CD4-positive, alpha-beta memory T cell (primary cell): ENCODE measurements around the gene TUBG2. TPM values are rescaled to one million over a fixed set of nuclear protein-coding genes. Genes with fewer than 3 reads are reported as not detected.
"Not testable (repeated sequence)": the region's sequence is repeated elsewhere in the genome, so short reads cannot be mapped to it uniquely, and the experiment has no call there.

ENCODE experiments used
- CTCF ChIA-PET: fragments of 350-600 bp; sonication (Branson Sonifier 250); formaldehyde crosslinking; loops from one replicate; lab custom pipeline; 2021; ENCODE audit warnings: inconsistent platforms; ENCODE audit not compliant: partially characterized antibody; lab: Charles Lee
- POLR2A ChIA-PET: fragments of 350-600 bp; sonication (Branson Sonifier 250); formaldehyde crosslinking; loops from one replicate; lab custom pipeline; 2021; ENCODE audit not compliant: partially characterized antibody; lab: Charles Lee
- DNase-seq, 5 donors: peaks; one replicate each; pipeline versions ENCODE4 v3.0.0 to v3.0.0-alpha.2; 2020 to 2022; ENCODE audit warnings: mixed read lengths in 1 of 5
- H3K27ac ChIP-seq: one replicate; pipeline ENCODE4 v1.7.0; 2013; ENCODE audit warnings: low read depth, low read length
- H3K27me3 ChIP-seq: 2 replicates; pipeline ENCODE4 v1.7.0; 2013; ENCODE audit warnings: mild to moderate bottlenecking, low read length, moderate library complexity; ENCODE audit not compliant: insufficient read depth
- H3K36me3 ChIP-seq: 2 replicates; pipeline ENCODE4 v1.7.0; 2013; ENCODE audit warnings: mild to moderate bottlenecking, low read length, moderate library complexity; ENCODE audit not compliant: insufficient read depth
- H3K4me1 ChIP-seq: 2 replicates; pipeline ENCODE4 v1.7.0; 2013; ENCODE audit warnings: mild to moderate bottlenecking, low read length, moderate library complexity; ENCODE audit not compliant: insufficient read depth
- H3K4me3 ChIP-seq, 2 donors: one replicate each; pipeline ENCODE4 v1.7.0; 2013; ENCODE audit warnings: low read length in 2 of 2, mild to moderate bottlenecking in 1 of 2
- H3K9me3 ChIP-seq, 2 donors: one replicate each; pipeline ENCODE4 v1.7.0; 2013; ENCODE audit warnings: low read length in 2 of 2, control low read depth in 1 of 2; ENCODE audit not compliant: control insufficient read depth in 1 of 2
- H3K27ac Mint-ChIP-seq, 7 donors: one replicate each; pipeline ENCODE4 v1.8.0; 2020 to 2021; ENCODE audit warnings: mixed read lengths in 7 of 7, mild to moderate bottlenecking in 6 of 7, inconsistent platforms in 3 of 7, moderate library complexity in 3 of 7
- H3K27me3 Mint-ChIP-seq, 2 donors: one replicate each; pipeline ENCODE4 v1.8.0; 2020 to 2021; ENCODE audit warnings: mixed read lengths in 2 of 2
- H3K36me3 Mint-ChIP-seq, 2 donors: one replicate each; pipeline ENCODE4 v1.8.0; 2020 to 2021; ENCODE audit warnings: mixed read lengths in 2 of 2, inconsistent platforms in 1 of 2, mild to moderate bottlenecking in 1 of 2
- H3K4me1 Mint-ChIP-seq, 4 donors: one replicate each; pipeline ENCODE4 v1.8.0; 2020 to 2021; ENCODE audit warnings: mixed read lengths in 4 of 4, mild to moderate bottlenecking in 1 of 4
- H3K4me3 Mint-ChIP-seq, 8 donors: one replicate each; pipeline ENCODE4 v1.8.0; 2020 to 2021; ENCODE audit warnings: mixed read lengths in 8 of 8, mild to moderate bottlenecking in 7 of 8, moderate library complexity in 6 of 8, inconsistent platforms in 3 of 8
- H3K9me3 Mint-ChIP-seq, 8 donors: one replicate each; pipeline ENCODE4 v1.8.0; 2020 to 2021; ENCODE audit warnings: mixed read lengths in 8 of 8, mild to moderate bottlenecking in 5 of 8, inconsistent platforms in 3 of 8, moderate library complexity in 1 of 8
- intact Hi-C: fragments of 100-400 bp; cut with micrococcal nuclease; formaldehyde crosslinking; loops from one replicate; pipeline ENCODE4 v1.15.1; 2023
- polyA plus RNA-seq, 2 donors: library from polyadenylated mRNA; unstranded; fragments of 300-500 nt; fragmentation: Illumina TruSeq; gene quantifications; one replicate each; pipeline ENCODE4 v1.2.3, GENCODE V29; 2021
- total RNA-seq, 2 experiments: library from RNA; stranded (reverse); gene quantifications; one replicate each; pipeline ENCODE4 v1.2.3, GENCODE V29; 2021

The TUBG2 gene
- total and polyA plus RNA-seq, 4 experiments from 2014 or later: 3.0 to 19.1 (median 11.5) TPM

GRCh38 chr17:42618442-42619150, 40.5 kb upstream of the TUBG2 start:
- peak overlapping the region in 1 of 7 donors; percentile 36 for H3K27ac Mint-ChIP-seq
- H3K4me1 Mint-ChIP-seq: peaks cover 0 to 9% (median 0%) of the 10 kb centered on the region in 4 donors
- Histone ChIP-seq H3K4me1 (no peaks in the 10 kb centered on the region), H3K4me3 (no peak overlapping the region), H3K27me3 (no peaks in the 10 kb centered on the region), H3K9me3 (no peaks in the 10 kb centered on the region), H3K27ac (no peak overlapping the region), H3K36me3 (peaks cover 11% of the 10 kb centered on the region)
- intact Hi-C loops: no loop called here
- no peaks in the 10 kb centered on the region for H3K27me3 Mint-ChIP-seq
- no peak for DNase-seq
- ChIA-PET CTCF (interaction anchor here (0.9 to 1.8 kb wide), 3 partner anchors 10 to 40 kb away, joined by 3 to 6 read pairs (median 3); partner anchors contain the start of gene PSMC3IP), POLR2A (interaction anchor here (1.0 kb wide), 1 partner anchor 9 kb away, joined by 4 read pairs; the partner anchor contains the start of genes RETREG3 and TUBG1)
- no peaks in the 10 kb centered on the region for H3K9me3 Mint-ChIP-seq
- no peak overlapping the region for H3K4me3 Mint-ChIP-seq
- peaks cover 17 to 18% of the 10 kb centered on the region in 2 donors for H3K36me3 Mint-ChIP-seq

- H3K4me1 ChIP-seq, H3K27me3 Mint-ChIP-seq, H3K27ac ChIP-seq, DNase-seq, H3K9me3 ChIP-seq, H3K36me3 ChIP-seq, H3K27ac Mint-ChIP-seq, H3K4me3 Mint-ChIP-seq, H3K36me3 Mint-ChIP-seq, intact Hi-C loops, H3K27me3 ChIP-seq, H3K9me3 Mint-ChIP-seq, CTCF ChIA-PET, H3K4me1 Mint-ChIP-seq, H3K4me3 ChIP-seq: not testable (repeated sequence)
- POLR2A ChIA-PET: interaction anchor here (0.6 to 0.9 kb wide), 3 partner anchors 13 to 165 kb away, joined by 3 to 5 read pairs (median 3); partner anchors contain the start of genes RETREG3 and TUBG1
Observed at GRCh38 chr17:42621987-42622386, 37.1 kb upstream of the TUBG2 start.

- no peaks in the 10 kb centered on the region for H3K4me1 ChIP-seq
- Mint-ChIP-seq H3K4me1 (peaks cover 0 to 6% (median 0%) of the 10 kb centered on the region in 4 donors), H3K27me3 (no peaks in the 10 kb centered on the region), H3K27ac (no peak overlapping the region), H3K4me3 (no peak overlapping the region), H3K9me3 (peaks cover 0 to 1% (median 0%) of the 10 kb centered on the region in 8 donors), H3K36me3 (no peaks in the 10 kb centered on the region)
- no peaks in the 10 kb centered on the region for H3K9me3 ChIP-seq
- no peak overlapping the region for H3K27ac ChIP-seq
- H3K27me3 ChIP-seq: no peaks in the 10 kb centered on the region
- intact Hi-C loops: no loop called here
- DNase-seq: no peak
- H3K36me3 ChIP-seq: no peaks in the 10 kb centered on the region
- ChIA-PET CTCF (interaction anchor here (1.6 kb wide), 1 partner anchor 745 kb away, joined by 3 read pairs; no protein-coding TSS in a partner anchor), POLR2A (no interaction called here)
- H3K4me3 ChIP-seq: no peak overlapping the region
Observed at GRCh38 chr17:42623271-42623670, 35.8 kb upstream of the TUBG2 start.

- ChIA-PET CTCF (interaction anchor here (1.6 kb wide), 1 partner anchor 744 kb away, joined by 3 read pairs; no protein-coding TSS in a partner anchor), POLR2A (no interaction called here)
- Mint-ChIP-seq H3K27me3 (no peaks in the 10 kb centered on the region), H3K36me3 (no peaks in the 10 kb centered on the region), H3K9me3 (peaks cover 0 to 1% (median 0%) of the 10 kb centered on the region in 8 donors), H3K4me1 (peaks cover 0 to under 1% (median 0%) of the 10 kb centered on the region in 4 donors), H3K27ac (no peak overlapping the region), H3K4me3 (no peak overlapping the region)
- Histone ChIP-seq H3K27me3 (no peaks in the 10 kb centered on the region), H3K4me3 (no peak overlapping the region), H3K36me3 (no peaks in the 10 kb centered on the region), H3K27ac (no peak overlapping the region), H3K9me3 (no peaks in the 10 kb centered on the region), H3K4me1 (no peaks in the 10 kb centered on the region)
- intact Hi-C loops: no loop called here
- DNase-seq: no peak
Observed at GRCh38 chr17:42623732-42624596, 35.1 kb upstream of the TUBG2 start.

- H3K4me3 ChIP-seq, H3K4me1 Mint-ChIP-seq, H3K36me3 Mint-ChIP-seq, H3K9me3 Mint-ChIP-seq, H3K9me3 ChIP-seq, DNase-seq, H3K27me3 ChIP-seq, H3K27ac Mint-ChIP-seq, H3K27me3 Mint-ChIP-seq, H3K4me3 Mint-ChIP-seq, POLR2A ChIA-PET, H3K4me1 ChIP-seq, intact Hi-C loops, H3K27ac ChIP-seq, H3K36me3 ChIP-seq: not testable (repeated sequence)
- CTCF ChIA-PET: interaction anchor here (0.6 kb wide), 1 partner anchor 194 kb away, joined by 4 read pairs; no protein-coding TSS in a partner anchor
Observed at GRCh38 chr17:42627032-42627764, 31.9 kb upstream of the TUBG2 start.

- no peak overlapping the region for H3K4me3 ChIP-seq
- no peaks in the 10 kb centered on the region for H3K27me3 ChIP-seq
- CTCF ChIA-PET: no interaction called here
- no peaks in the 10 kb centered on the region for H3K9me3 ChIP-seq
- no peak overlapping the region for H3K27ac ChIP-seq
- H3K36me3 ChIP-seq: no peaks in the 10 kb centered on the region
- H3K36me3 Mint-ChIP-seq: no peaks in the 10 kb centered on the region
- no peaks in the 10 kb centered on the region for H3K4me1 ChIP-seq
- POLR2A ChIA-PET: no interaction called here
- DNase-seq: no peak
- intact Hi-C loops: no loop called here
- H3K27me3 Mint-ChIP-seq: no peaks in the 10 kb centered on the region
- peaks cover 0 to 1% (median 0%) of the 10 kb centered on the region in 8 donors for H3K9me3 Mint-ChIP-seq
- H3K4me1 Mint-ChIP-seq: no peaks in the 10 kb centered on the region
- H3K27ac Mint-ChIP-seq: no peak overlapping the region
- H3K4me3 Mint-ChIP-seq: no peak overlapping the region
Observed at GRCh38 chr17:42629411-42630009, 29.6 kb upstream of the TUBG2 start.
